Hepatocyte (in vitro differentiated cells): ENCODE data around the gene IGIP.
A peak's percentile ranks its signal among the peaks of the same experiment; 100 is the strongest.

Experiments used
- CTCF ChIP-seq: fragments of 200-600 bp; sonication (generic); IDR thresholded peaks from 2 replicates; pipeline ENCODE4 v1.5.1; 2016; ENCODE audit warnings: antibody characterized with exemption, mild to moderate bottlenecking; ENCODE audit not compliant: poor library complexity
- EZH2 ChIP-seq: fragments of 200-600 bp; sonication (generic); IDR thresholded peaks from 2 replicates; pipeline ENCODE4 v1.6.1; 2016; ENCODE audit warnings: antibody characterized with exemption, mild to moderate bottlenecking, borderline replicate concordance
- EZH2phosphoT487 ChIP-seq: fragments of 200-600 bp; sonication (generic); IDR thresholded peaks from one replicate; pipeline ENCODE4 v1.6.1; 2018; ENCODE audit warnings: antibody characterized with exemption, mild to moderate bottlenecking, low read depth, moderate library complexity; ENCODE audit not compliant: unreplicated experiment, severe bottlenecking

- TF ChIP-seq CTCF, result no peak
- peak; percentile 17 for TF ChIP-seq EZH2
- TF ChIP-seq EZH2phosphoT487, result no peak
Measured at GRCh38 chr5:140111011-140111858, 14.5 kb upstream of the IGIP start.
